Naive thymus-derived CD4-positive, alpha-beta T cell (primary cell): ENCODE measurements around the gene ZNF850. TPM values are rescaled to one million over a fixed set of nuclear protein-coding genes. Genes with fewer than 3 reads are reported as not detected.
A peak's percentile ranks its signal among the peaks of the same experiment; 100 is the strongest.

ENCODE experiments used
- ATAC-seq: fragments of 150-1000 bp; cut with Tn5 transposase; 2 replicates; pipeline ENCODE4 v1.10.0; 2021; ENCODE audit warnings: mild to moderate bottlenecking, moderate library complexity
- CTCF ChIA-PET: fragments of 350-600 bp; sonication (Branson Sonifier 250); formaldehyde crosslinking; loops from one replicate; lab custom pipeline; 2021; ENCODE audit warnings: antibody characterized with exemption; lab: Charles Lee
- POLR2A ChIA-PET: fragments of 350-600 bp; sonication (Branson Sonifier 250); formaldehyde crosslinking; loops from one replicate; lab custom pipeline; 2021; ENCODE audit warnings: antibody characterized with exemption, inconsistent platforms; lab: Charles Lee
- DNase-seq, 9 donors: peaks; one replicate each; pipeline versions ENCODE4 v3.0.0 to v3.0.0-alpha.2; 2020 to 2022; ENCODE audit warnings: mixed read lengths in 1 of 9
- H3K27ac ChIP-seq: one replicate; pipeline ENCODE4 v1.7.0; 2013; ENCODE audit warnings: mild to moderate bottlenecking, low read depth, low read length, moderate library complexity
- H3K27me3 ChIP-seq, 2 donors: one replicate each; pipeline ENCODE4 v1.7.0; 2013; ENCODE audit warnings: low read length in 2 of 2, mild to moderate bottlenecking in 2 of 2, moderate library complexity in 2 of 2; ENCODE audit not compliant: control insufficient read depth in 2 of 2, insufficient read depth in 2 of 2
- H3K36me3 ChIP-seq, 3 experiments: 1 replicate in 2 of 3; 2 replicates in 1 of 3; pipeline ENCODE4 v1.7.0; 2013; ENCODE audit warnings: low read length in 3 of 3, mild to moderate bottlenecking in 3 of 3, moderate library complexity in 1 of 3; ENCODE audit not compliant: insufficient read depth in 3 of 3, control insufficient read depth in 2 of 3
- H3K4me1 ChIP-seq, 2 donors: one replicate each; pipeline ENCODE4 v1.7.0; 2013; ENCODE audit warnings: low read length in 2 of 2, mild to moderate bottlenecking in 2 of 2, moderate library complexity in 1 of 2; ENCODE audit not compliant: control insufficient read depth in 2 of 2, insufficient read depth in 2 of 2
- H3K4me3 ChIP-seq: 2 replicates; pipeline ENCODE4 v1.7.0; 2013; ENCODE audit warnings: mild to moderate bottlenecking, low read length
- H3K9me3 ChIP-seq, 3 experiments: 1 replicate in 2 of 3; 2 replicates in 1 of 3; pipeline ENCODE4 v1.7.0; 2013; ENCODE audit warnings: low read length in 3 of 3; ENCODE audit not compliant: control insufficient read depth in 2 of 3
- H3K27ac Mint-ChIP-seq, 9 donors: one replicate each; pipeline ENCODE4 v1.8.0; 2020 to 2022; ENCODE audit warnings: mixed read lengths in 9 of 9, mild to moderate bottlenecking in 8 of 9, moderate library complexity in 5 of 9, inconsistent platforms in 2 of 9
- H3K27me3 Mint-ChIP-seq, 5 donors: one replicate each; pipeline ENCODE4 v1.8.0; 2021 to 2022; ENCODE audit warnings: mixed read lengths in 5 of 5, mild to moderate bottlenecking in 1 of 5
- H3K36me3 Mint-ChIP-seq, 5 donors: one replicate each; pipeline ENCODE4 v1.8.0; 2020 to 2022; ENCODE audit warnings: mixed read lengths in 5 of 5, mild to moderate bottlenecking in 3 of 5, inconsistent platforms in 1 of 5
- H3K4me1 Mint-ChIP-seq, 7 donors: one replicate each; pipeline ENCODE4 v1.8.0; 2020 to 2022; ENCODE audit warnings: mixed read lengths in 7 of 7, mild to moderate bottlenecking in 3 of 7, inconsistent platforms in 1 of 7
- H3K4me3 Mint-ChIP-seq, 10 donors: one replicate each; pipeline ENCODE4 v1.8.0; 2020 to 2022; ENCODE audit warnings: mild to moderate bottlenecking in 10 of 10, mixed read lengths in 10 of 10, moderate library complexity in 6 of 10, inconsistent platforms in 2 of 10
- H3K9me3 Mint-ChIP-seq, 11 donors: one replicate each; pipeline ENCODE4 v1.8.0; 2020 to 2022; ENCODE audit warnings: mixed read lengths in 11 of 11, mild to moderate bottlenecking in 4 of 11, inconsistent platforms in 1 of 11, moderate library complexity in 1 of 11
- intact Hi-C, 2 donors: fragments of 100-400 bp; cut with micrococcal nuclease; formaldehyde crosslinking; loops; one replicate each; pipeline ENCODE4 v1.15.1; 2023
- polyA plus RNA-seq, 2 donors: library from polyadenylated mRNA; unstranded; fragments of 300-500 nt; fragmentation: Illumina TruSeq; gene quantifications; one replicate each; pipeline ENCODE4 v1.2.3, GENCODE V29; 2021
- total RNA-seq, 6 experiments: library from RNA in 5 of 6; stranded (reverse) in 5 of 6; gene quantifications; 1 replicate in 5 of 6; 2 replicates in 1 of 6; pipeline ENCODE4 v1.2.3 and lab custom pipeline; 2021 to 2026

Gene ZNF850
- total and polyA plus RNA-seq, 7 experiments from 2014 or later, result 0.46 to 4.8 (median 2.4) TPM

DNA sequence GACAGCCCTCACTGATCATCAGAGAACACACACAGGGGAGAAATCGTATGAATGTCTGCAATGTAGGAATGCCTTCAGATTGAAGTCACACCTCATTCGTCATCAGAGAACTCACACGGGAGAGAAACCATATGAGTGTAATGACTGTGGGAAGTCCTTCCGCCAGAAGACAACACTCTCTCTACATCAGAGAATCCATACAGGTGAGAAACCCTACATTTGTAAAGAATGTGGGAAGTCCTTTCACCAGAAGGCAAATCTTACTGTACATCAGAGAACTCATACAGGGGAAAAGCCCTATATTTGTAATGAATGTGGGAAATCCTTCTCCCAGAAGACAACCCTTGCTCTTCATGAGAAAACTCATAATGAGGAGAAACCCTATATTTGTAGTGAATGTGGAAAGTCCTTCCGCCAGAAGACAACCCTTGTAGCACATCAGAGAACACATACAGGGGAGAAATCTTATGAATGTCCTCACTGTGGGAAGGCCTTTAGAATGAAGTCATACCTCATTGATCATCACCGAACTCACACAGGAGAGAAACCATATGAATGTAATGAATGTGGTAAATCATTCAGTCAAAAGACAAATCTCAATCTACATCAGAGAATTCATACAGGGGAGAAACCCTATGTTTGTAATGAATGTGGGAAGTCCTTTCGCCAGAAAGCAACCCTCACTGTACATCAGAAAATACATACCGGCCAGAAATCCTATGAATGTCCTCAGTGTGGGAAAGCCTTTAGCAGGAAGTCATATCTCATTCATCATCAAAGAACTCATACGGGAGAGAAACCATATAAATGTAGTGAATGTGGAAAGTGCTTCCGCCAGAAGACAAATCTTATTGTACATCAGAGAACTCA is 52.7 kb downstream of the ZNF850 start:
- peaks cover 11 to 87% (median 64%) of the 10 kb centered on the region in 11 donors for H3K9me3 Mint-ChIP-seq
- peak in 1 of 9 donors; percentile 3 for DNase-seq
- no peak overlapping the region for H3K27ac ChIP-seq
- ATAC-seq, result no peak
- peaks cover 39 to 72% (median 62%) of the 10 kb centered on the region in 5 donors for H3K36me3 Mint-ChIP-seq
- H3K36me3 ChIP-seq, result peaks cover 39 to 48% (median 43%) of the 10 kb centered on the region in 3 experiments
- intact Hi-C loops, result no loop called here
- ChIA-PET CTCF (no interaction called here), POLR2A (no interaction called here)
- H3K4me3 Mint-ChIP-seq, result peak overlapping the region in 2 of 10 donors; percentile 4 to 11
- H3K9me3 ChIP-seq, result peaks cover 36 to 85% (median 47%) of the 10 kb centered on the region in 3 experiments
- peak overlapping the region; percentile 11 for H3K4me3 ChIP-seq
- H3K27ac Mint-ChIP-seq, result peak overlapping the region in 1 of 9 donors; percentile 32
- H3K4me1 Mint-ChIP-seq, result no peaks in the 10 kb centered on the region
- H3K27me3 ChIP-seq, result no peaks in the 10 kb centered on the region
- H3K27me3 Mint-ChIP-seq, result no peaks in the 10 kb centered on the region
- H3K4me1 ChIP-seq, result no peaks in the 10 kb centered on the region

DNA sequence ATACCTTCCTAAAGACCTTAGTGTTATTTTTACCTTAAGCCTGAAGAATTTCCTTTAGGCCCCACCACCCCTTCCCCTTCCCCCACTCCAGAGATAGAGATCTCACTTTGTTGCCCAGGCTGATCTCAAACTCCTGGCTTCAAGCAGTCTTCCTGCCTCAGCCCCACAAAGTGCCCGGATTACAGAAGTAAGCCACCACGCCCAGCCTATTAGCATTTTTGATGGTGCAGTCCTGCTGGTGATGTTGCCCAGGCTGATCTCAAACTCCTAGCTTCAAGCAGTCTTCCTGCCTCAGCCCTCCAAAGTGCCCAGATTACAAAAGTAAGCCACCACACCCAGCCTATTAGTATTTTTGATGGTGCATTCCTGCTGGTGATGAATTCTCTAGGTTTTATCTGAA is 63.2 kb downstream of the ZNF850 start:
- CTCF ChIA-PET, result no interaction called here
- Histone ChIP-seq H3K27ac (no peak overlapping the region), H3K4me1 (no peaks in the 10 kb centered on the region), H3K4me3 (no peak overlapping the region), H3K9me3 (peaks cover 7 to 95% (median 46%) of the 10 kb centered on the region in 3 experiments), H3K36me3 (peaks cover 19 to 65% (median 19%) of the 10 kb centered on the region in 3 experiments), H3K27me3 (no peaks in the 10 kb centered on the region)
- Mint-ChIP-seq H3K27me3 (no peaks in the 10 kb centered on the region), H3K9me3 (peaks cover 11 to 100% (median 85%) of the 10 kb centered on the region in 11 donors), H3K4me1 (peaks cover 0 to 4% (median 0%) of the 10 kb centered on the region in 7 donors), H3K36me3 (peaks cover 37 to 98% (median 87%) of the 10 kb centered on the region in 5 donors), H3K27ac (no peak overlapping the region), H3K4me3 (peak overlapping the region in 2 of 10 donors; percentile 17 to 51)
- intact Hi-C loops, result no loop called here
- ATAC-seq, result no peak
- no peak for DNase-seq
- POLR2A ChIA-PET, result interaction anchor here (0.9 to 1.1 kb wide), 2 partner anchors 12 to 68 kb away, joined by 3 to 4 read pairs; no protein-coding TSS in a partner anchor

DNA sequence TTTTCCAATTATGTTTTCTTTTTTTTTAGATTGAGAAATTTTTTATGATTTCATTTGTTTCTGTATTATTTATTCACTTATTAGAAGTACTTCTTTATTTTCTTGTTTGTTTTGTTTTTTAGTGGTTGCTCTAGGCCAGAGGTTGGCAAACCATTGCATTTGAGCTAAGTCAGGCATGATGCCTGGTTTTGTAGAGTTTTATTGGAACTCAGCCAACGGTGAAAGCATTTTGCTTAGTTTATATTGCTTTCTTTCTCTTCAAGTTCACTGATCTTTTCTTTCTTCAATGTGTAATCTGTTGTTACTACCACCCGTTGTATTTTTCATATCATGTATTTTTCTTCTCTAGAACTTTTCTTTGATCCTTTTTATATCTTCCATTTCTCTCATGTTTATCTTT is 65.5 kb downstream of the ZNF850 start:
- Mint-ChIP-seq H3K9me3 (peaks cover 11 to 93% (median 73%) of the 10 kb centered on the region in 11 donors), H3K4me3 (no peak overlapping the region), H3K27me3 (no peaks in the 10 kb centered on the region), H3K27ac (no peak overlapping the region), H3K36me3 (peaks cover 38 to 88% (median 78%) of the 10 kb centered on the region in 5 donors), H3K4me1 (peaks cover 0 to 4% (median 0%) of the 10 kb centered on the region in 7 donors)
- Histone ChIP-seq H3K4me1 (no peaks in the 10 kb centered on the region), H3K36me3 (peaks cover 3 to 48% (median 6%) of the 10 kb centered on the region in 3 experiments), H3K27ac (no peak overlapping the region), H3K27me3 (no peaks in the 10 kb centered on the region), H3K4me3 (no peak overlapping the region), H3K9me3 (peaks cover 7 to 80% (median 36%) of the 10 kb centered on the region in 3 experiments)
- intact Hi-C loops, result no loop called here
- POLR2A ChIA-PET, result no interaction called here
- DNase-seq (no peak), ATAC-seq (no peak)
- CTCF ChIA-PET, result interaction anchor here (0.8 kb wide), 1 partner anchor 51 kb away, joined by 3 read pairs; no protein-coding TSS in a partner anchor

GRCh38 chr19:36688058-36688457 is 84.5 kb downstream of the ZNF850 start:
- Histone ChIP-seq H3K27me3 (no peaks in the 10 kb centered on the region), H3K9me3 (peaks cover 0 to 14% (median 0%) of the 10 kb centered on the region in 3 experiments), H3K27ac (peak overlapping the region; percentile 86), H3K4me3 (peak overlapping the region; percentile 85), H3K36me3 (peaks cover 0 to 46% (median 7%) of the 10 kb centered on the region in 3 experiments), H3K4me1 (peaks cover 13 to 22% of the 10 kb centered on the region in 2 donors)
- CTCF ChIA-PET, result no interaction called here
- DNase-seq (no peak), ATAC-seq (no peak)
- peaks cover 26 to 49% (median 40%) of the 10 kb centered on the region in 7 donors for H3K4me1 Mint-ChIP-seq
- H3K9me3 Mint-ChIP-seq, result peaks cover 3 to 84% (median 29%) of the 10 kb centered on the region in 11 donors
- H3K4me3 Mint-ChIP-seq, result peak overlapping the region; percentile 94 to 100 (median 98)
- H3K36me3 Mint-ChIP-seq, result peaks cover 29 to 78% (median 67%) of the 10 kb centered on the region in 5 donors
- H3K27me3 Mint-ChIP-seq, result peaks cover 0 to 5% (median 0%) of the 10 kb centered on the region in 5 donors
- POLR2A ChIA-PET, result interaction anchor here (1.5 to 1.8 kb wide), 2 partner anchors 83 to 161 kb away, joined by 3 to 9 read pairs; partner anchors contain the start of genes ZNF345 and ZNF382
- intact Hi-C loops, result loop anchor here (5.0 to 10.0 kb wide), 9 partner anchors 149 to 1219 kb away; partner anchors contain the start of genes SIPA1L3 (in 1 of the 2), WDR87 (in 1 of the 2), ZFP14 (in 1 of the 2) and ZFP30 (in 1 of the 2)
- H3K27ac Mint-ChIP-seq, result peak overlapping the region; percentile 92 to 97 (median 95)

DNA sequence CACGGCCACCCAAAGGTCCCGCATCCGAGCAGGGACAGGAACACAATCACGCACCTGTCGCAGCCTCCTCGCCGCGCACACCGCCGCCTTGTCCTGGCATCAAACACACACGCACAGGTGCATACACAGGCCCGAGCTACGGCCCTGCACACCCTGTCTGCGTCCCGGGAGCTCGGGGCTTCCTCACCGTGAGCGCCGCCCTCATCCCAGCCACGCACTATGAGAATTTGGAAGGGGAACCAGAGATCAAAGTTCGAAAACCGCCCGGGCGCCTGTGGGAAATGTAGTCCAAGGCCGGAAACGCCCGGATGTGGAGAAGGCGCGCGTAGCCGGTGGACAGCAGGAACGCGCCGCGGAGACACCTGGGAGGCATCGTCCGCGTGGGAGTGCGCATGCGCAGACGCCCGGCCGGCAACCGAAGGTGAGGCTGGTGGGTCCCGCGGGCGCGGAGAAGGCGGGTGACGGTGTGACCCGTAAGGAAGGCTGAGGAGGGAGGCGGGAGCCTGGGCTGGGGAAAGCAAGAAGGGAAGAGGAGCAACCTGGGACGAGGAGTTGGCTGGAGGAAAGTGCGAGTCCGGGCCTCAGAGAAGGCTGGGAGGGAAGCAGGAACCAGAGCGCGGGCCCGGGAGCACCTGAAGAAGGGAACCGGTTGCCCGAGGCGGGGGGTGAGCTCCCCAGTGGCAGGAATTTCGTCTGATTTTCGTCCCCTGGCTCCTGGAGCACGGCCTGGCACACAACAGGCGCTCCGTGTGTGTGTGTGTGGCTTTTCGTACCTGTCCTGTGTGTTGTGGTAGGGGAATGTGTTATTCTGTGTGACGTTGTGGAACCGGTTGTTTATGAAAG is 85.2 kb downstream of the ZNF850 start, which contains the start of gene ZNF567:
Gene ZNF567 (plus strand): TSS at position 399 of the 843 bp plus-strand sequence. CDS start 7,256 bp downstream, outside the sequence.
- CTCF ChIA-PET, result no interaction called here

More for the DNA sequence above, 85.2 kb downstream of the ZNF850 start, which contains the start of gene ZNF567:
- H3K36me3 ChIP-seq, result peaks cover 0 to 40% (median 7%) of the 10 kb centered on the region in 3 experiments
- peak within 1 kb of the TSS; percentile 86 for H3K27ac ChIP-seq
- peaks cover 0 to 10% (median 0%) of the 10 kb centered on the region in 3 experiments for H3K9me3 ChIP-seq
- Mint-ChIP-seq H3K27me3 (peaks cover 0 to 5% (median 0%) of the 10 kb centered on the region in 5 donors), H3K4me3 (peak within 1 kb of the TSS; percentile 94 to 100 (median 98)), H3K27ac (peak within 1 kb of the TSS; percentile 92 to 97 (median 95)), H3K36me3 (peaks cover 27 to 75% (median 65%) of the 10 kb centered on the region in 5 donors), H3K9me3 (peaks cover 3 to 84% (median 26%) of the 10 kb centered on the region in 11 donors), H3K4me1 (peaks cover 26 to 49% (median 40%) of the 10 kb centered on the region in 7 donors)
- H3K27me3 ChIP-seq, result no peaks in the 10 kb centered on the region
- POLR2A ChIA-PET, result interaction anchor here (0.5 to 1.9 kb wide), 7 partner anchors 9 to 522 kb away, joined by 3 to 9 read pairs (median 3); partner anchors contain the start of genes ZNF345, ZNF382 and ZNF850
- H3K4me3 ChIP-seq, result peak within 1 kb of the TSS; percentile 85
- ATAC-seq (peak; percentile 97), DNase-seq (peak; percentile 90 to 99 (median 93))
- peaks cover 13 to 22% of the 10 kb centered on the region in 2 donors for H3K4me1 ChIP-seq
- intact Hi-C loops, result loop anchor here (1.0 to 10.0 kb wide), 32 partner anchors 21 to 1220 kb away; partner anchors contain the start of genes ZNF260 (in 2 of the 2), ZNF345 (in 2 of the 2), ZNF420 (in 2 of the 2) and ZNF461 (in 2 of the 2)
